ENCODE measurements around the gene AURKAIP1.
"Not testable (repeated sequence)": the region's sequence is repeated elsewhere in the genome, so short reads cannot be mapped to it uniquely, and the experiment has no call there.

The AURKAIP1 gene

GRCh38 chr1:1385339-1385738 lies 10.3 kb upstream of the AURKAIP1 start:
- DNase-seq = not testable (repeated sequence)

GRCh38 chr1:1381294-1381693 lies 6.3 kb upstream of the AURKAIP1 start:
- DNase-seq = no peak

GRCh38 chr1:1380860-1381259 lies 5.9 kb upstream of the AURKAIP1 start:
- no peak for DNase-seq

GRCh38 chr1:1377540-1378205 lies 2.7 kb upstream of the AURKAIP1 start:
- no peak for DNase-seq

DNA sequence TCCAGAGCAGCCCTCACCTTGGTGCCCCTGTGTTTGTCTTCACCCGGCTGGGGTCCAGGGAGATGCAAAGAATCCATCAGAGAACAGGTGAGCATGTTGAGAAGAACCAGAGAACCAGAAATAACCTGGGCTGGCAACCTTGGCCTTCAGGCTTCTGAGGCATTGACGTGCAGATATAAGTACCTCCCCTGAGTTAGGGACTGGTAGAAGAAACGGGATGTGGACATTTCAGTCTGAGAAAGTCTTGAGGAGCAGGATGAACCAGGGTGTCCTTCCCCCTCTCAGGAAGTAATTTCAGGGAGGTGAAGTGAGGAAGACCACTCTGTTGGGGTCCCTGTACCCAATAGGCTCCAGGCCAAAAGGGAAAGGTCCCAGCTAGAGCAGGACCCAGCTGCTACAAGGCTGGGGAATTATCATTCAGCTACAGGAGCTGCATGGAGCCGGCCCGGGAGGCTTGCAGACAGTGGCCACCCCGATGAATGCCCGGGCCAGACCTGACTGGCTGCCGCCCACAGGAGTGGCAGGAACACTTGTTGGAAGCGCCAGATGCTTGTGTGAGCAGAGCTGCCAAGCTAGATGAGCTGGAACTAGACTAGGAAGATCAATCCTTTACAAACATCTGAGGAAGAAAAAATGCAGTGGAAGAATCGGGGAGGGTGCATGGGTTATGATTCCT lies 1.7 kb upstream of the AURKAIP1 start:
- no peak for DNase-seq

DNA sequence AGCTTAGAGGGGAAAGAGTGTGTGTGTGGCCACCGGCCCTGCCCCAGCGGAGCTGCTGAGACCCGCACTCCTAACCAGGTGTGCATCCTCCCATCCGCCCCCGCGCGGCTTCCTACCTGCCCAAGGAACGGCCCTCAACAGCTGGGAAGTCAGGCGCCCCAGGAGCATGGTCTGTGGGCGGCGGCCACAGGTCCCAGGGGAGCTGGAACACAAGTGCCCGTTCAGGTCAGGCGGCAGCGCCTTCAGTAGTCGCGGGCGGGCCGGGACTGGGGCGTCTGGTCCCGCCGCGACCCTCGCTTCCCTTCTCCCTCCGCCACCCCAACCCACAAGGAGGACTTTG lies 448 bp downstream of the AURKAIP1 start:
- DNase-seq = no peak

DNA sequence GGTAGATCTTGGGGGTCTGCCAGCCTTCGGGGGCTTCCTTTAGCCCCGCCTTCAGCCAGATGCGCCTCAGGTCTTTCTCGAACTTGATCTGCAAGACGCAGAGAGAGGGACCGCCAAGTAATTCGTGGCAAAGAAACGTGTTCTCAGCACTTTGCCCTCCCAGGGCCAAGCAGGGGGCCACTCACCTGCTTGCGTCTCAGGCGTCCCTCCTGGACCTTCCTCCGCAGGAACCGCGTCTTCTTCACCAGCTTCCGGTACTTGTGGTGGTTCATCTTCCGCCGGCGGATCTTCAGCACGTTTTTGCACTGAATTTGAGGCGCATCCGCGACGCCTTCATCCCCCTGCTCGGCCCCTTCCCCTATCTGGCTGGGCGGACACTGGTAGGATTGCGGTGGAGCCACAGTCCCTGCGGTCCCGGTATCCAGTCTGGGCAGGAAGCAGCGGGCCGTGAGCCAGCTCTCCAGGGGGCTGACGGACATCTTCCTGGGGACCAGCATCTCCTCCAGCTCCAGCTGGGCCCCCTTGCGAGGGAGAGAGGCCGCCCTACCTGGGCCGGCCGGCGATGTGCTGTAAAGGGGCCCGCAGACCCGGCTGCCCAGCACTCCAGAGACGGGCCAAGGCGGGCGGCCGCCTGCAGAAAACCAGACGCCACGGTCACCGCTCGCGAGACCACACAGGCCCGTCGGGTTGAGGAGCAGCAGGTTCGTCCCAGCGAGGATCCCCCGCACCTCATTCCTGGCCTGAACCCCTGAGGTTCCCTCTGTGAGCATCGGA lies 1.0 kb downstream of the AURKAIP1 start:
- DNase-seq = no peak

- DNase-seq = no peak
Measured at GRCh38 chr1:1373051-1373814, 1.8 kb downstream of the AURKAIP1 start.

- DNase-seq = peak; percentile 55
Measured at GRCh38 chr1:1371746-1372711, 3.0 kb downstream of the AURKAIP1 start.

- peak; percentile 68 for DNase-seq
Measured at GRCh38 chr1:1371364-1371745, 3.7 kb downstream of the AURKAIP1 start.

GRCh38 chr1:1370771-1371300 lies 4.2 kb downstream of the AURKAIP1 start:
- no peak for DNase-seq

- not testable (repeated sequence) for DNase-seq
Measured at GRCh38 chr1:1370094-1370493, 4.9 kb downstream of the AURKAIP1 start.

- DNase-seq = no peak
Measured at GRCh38 chr1:1367315-1367714, 7.7 kb downstream of the AURKAIP1 start.

- no peak for DNase-seq
Measured at GRCh38 chr1:1366699-1367066, 8.3 kb downstream of the AURKAIP1 start.

GRCh38 chr1:1365875-1366698 lies 8.9 kb downstream of the AURKAIP1 start:
- no peak for DNase-seq

DNA sequence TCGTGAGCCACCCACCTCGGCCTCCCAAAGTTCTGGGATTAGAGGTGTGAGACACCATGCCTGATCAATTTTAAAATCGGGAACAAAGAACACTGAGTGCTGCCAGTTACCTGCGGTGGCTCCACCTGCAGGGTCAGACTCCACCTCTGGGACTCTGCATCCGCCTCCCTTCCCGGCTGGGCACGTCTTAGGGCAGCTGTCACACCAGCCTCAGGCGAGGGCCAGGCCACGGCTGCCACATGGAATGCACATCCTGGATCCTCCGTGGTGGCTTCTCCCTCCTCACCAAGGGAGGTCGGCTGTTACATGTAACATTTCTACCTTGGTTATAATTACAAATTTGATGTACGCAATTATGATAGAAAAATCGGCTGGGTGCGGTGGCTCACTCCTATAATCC lies 10.7 kb downstream of the AURKAIP1 start:
- no peak for DNase-seq

DNA sequence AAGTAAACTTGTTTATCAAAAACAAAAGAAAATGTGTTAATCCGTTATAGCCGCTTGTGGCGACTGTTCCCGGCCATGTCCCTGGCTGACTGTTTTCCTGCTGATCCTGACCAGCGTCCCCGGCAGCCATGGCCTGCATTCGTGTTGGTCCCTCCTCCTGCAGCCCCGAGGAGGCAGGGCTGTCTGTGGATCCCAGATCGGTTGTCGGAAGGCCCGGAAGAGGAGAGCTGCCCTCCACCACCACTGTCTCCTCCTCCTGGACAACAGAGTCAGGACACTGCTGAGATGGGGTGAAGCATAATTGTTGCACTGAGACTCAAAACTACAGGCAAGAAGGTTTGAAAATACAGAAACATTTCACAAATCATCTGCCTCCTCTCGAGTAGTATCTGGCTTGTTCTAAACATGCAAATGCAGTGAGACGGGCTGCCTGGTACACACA lies 13.0 kb downstream of the AURKAIP1 start:
- DNase-seq = no peak

- DNase-seq = no peak
Measured at GRCh38 chr1:1361233-1361981, 13.6 kb downstream of the AURKAIP1 start.

- DNase-seq = no peak
Measured at GRCh38 chr1:1360506-1361169, 14.4 kb downstream of the AURKAIP1 start.
